Effector memory CD4-positive, alpha-beta T cell (primary cell): ENCODE results near the gene ADAMTSL3.
"Not testable (repeated sequence)": the region's sequence is repeated elsewhere in the genome, so short reads cannot be mapped to it uniquely, and the experiment has no call there.

ENCODE experiments used
- DNase-seq, 3 donors: peaks; one replicate each; pipeline ENCODE4 v3.0.0-alpha.2; 2020
- H3K27ac ChIP-seq: 2 replicates; pipeline ENCODE4 v1.7.0; 2013; ENCODE audit warnings: mild to moderate bottlenecking, low read length, moderate library complexity; ENCODE audit not compliant: insufficient read depth, poor library complexity, severe bottlenecking
- H3K27me3 ChIP-seq: replicated peaks from 2 replicates; pipeline ENCODE4 v1.7.0; 2013; ENCODE audit warnings: mild to moderate bottlenecking, low read length; ENCODE audit not compliant: insufficient read depth, control insufficient read depth, poor library complexity, severe bottlenecking
- H3K36me3 ChIP-seq: 2 replicates; pipeline ENCODE4 v1.7.0; 2013; ENCODE audit warnings: mild to moderate bottlenecking, low read length, moderate library complexity; ENCODE audit not compliant: control insufficient read depth, insufficient read depth
- H3K4me1 ChIP-seq: 2 replicates; pipeline ENCODE4 v1.7.0; 2013; ENCODE audit warnings: low read length, mild to moderate bottlenecking; ENCODE audit not compliant: control insufficient read depth, insufficient read depth, poor library complexity, severe bottlenecking
- H3K4me3 ChIP-seq: 2 replicates; pipeline ENCODE4 v1.7.0; 2013; ENCODE audit warnings: low read length, low read depth, mild to moderate bottlenecking; ENCODE audit not compliant: insufficient read depth, poor library complexity, severe bottlenecking
- H3K9me3 ChIP-seq: 2 replicates; pipeline ENCODE4 v1.7.0; 2013; ENCODE audit warnings: mild to moderate bottlenecking, low read length, moderate library complexity; ENCODE audit not compliant: control insufficient read depth

The ADAMTSL3 gene

GRCh38 chr15:83699028-83699427, 45.1 kb downstream of the ADAMTSL3 start:
- Histone ChIP-seq H3K4me1 (no peaks in the 10 kb centered on the region), H3K27me3 (no peaks in the 10 kb centered on the region), H3K9me3 (no peaks in the 10 kb centered on the region), H3K27ac (no peak overlapping the region), H3K4me3 (no peak overlapping the region), H3K36me3 (no peaks in the 10 kb centered on the region)
- no peak for DNase-seq

- Histone ChIP-seq H3K4me1 (no peaks in the 10 kb centered on the region), H3K27ac (no peak overlapping the region)
- DNase-seq: no peak
These were observed 46.2 kb downstream of the ADAMTSL3 start for GRCh38 chr15:83700082-83700481.

GRCh38 chr15:83702314-83702713, 48.4 kb downstream of the ADAMTSL3 start:
- not testable (repeated sequence) for DNase-seq, H3K9me3 ChIP-seq, H3K4me3 ChIP-seq, H3K4me1 ChIP-seq, H3K27ac ChIP-seq, H3K27me3 ChIP-seq, H3K36me3 ChIP-seq

More at GRCh38 chr15:83700082-83700481, 46.2 kb downstream of the ADAMTSL3 start:
- no peaks in the 10 kb centered on the region for H3K27me3 ChIP-seq
- H3K36me3 ChIP-seq: no peaks in the 10 kb centered on the region
- H3K9me3 ChIP-seq: no peaks in the 10 kb centered on the region
- no peak overlapping the region for H3K4me3 ChIP-seq

- Histone ChIP-seq H3K4me1 (no peaks in the 10 kb centered on the region), H3K27me3 (no peaks in the 10 kb centered on the region), H3K27ac (no peak overlapping the region), H3K9me3 (no peaks in the 10 kb centered on the region), H3K36me3 (no peaks in the 10 kb centered on the region), H3K4me3 (no peak overlapping the region)
- no peak for DNase-seq
These were observed 54.4 kb downstream of the ADAMTSL3 start for GRCh38 chr15:83708328-83708727.

- Histone ChIP-seq H3K9me3 (no peaks in the 10 kb centered on the region), H3K4me1 (no peaks in the 10 kb centered on the region), H3K4me3 (no peak overlapping the region), H3K27me3 (no peaks in the 10 kb centered on the region), H3K36me3 (no peaks in the 10 kb centered on the region), H3K27ac (no peak overlapping the region)
- no peak for DNase-seq
These were observed 55.3 kb downstream of the ADAMTSL3 start for GRCh38 chr15:83709241-83709640.

- H3K27me3 ChIP-seq: no peaks in the 10 kb centered on the region
- H3K9me3 ChIP-seq: no peaks in the 10 kb centered on the region
- H3K36me3 ChIP-seq: no peaks in the 10 kb centered on the region
- no peak overlapping the region for H3K4me3 ChIP-seq
- H3K4me1 ChIP-seq: no peaks in the 10 kb centered on the region
- DNase-seq: no peak
- H3K27ac ChIP-seq: no peak overlapping the region
These were observed 55.9 kb downstream of the ADAMTSL3 start for GRCh38 chr15:83709811-83710210.

GRCh38 chr15:83710452-83710851, 56.5 kb downstream of the ADAMTSL3 start:
- no peaks in the 10 kb centered on the region for H3K27me3 ChIP-seq
- no peaks in the 10 kb centered on the region for H3K4me1 ChIP-seq
- no peaks in the 10 kb centered on the region for H3K9me3 ChIP-seq
- no peak for DNase-seq
- H3K27ac ChIP-seq: no peak overlapping the region
- H3K36me3 ChIP-seq: no peaks in the 10 kb centered on the region
- H3K4me3 ChIP-seq: no peak overlapping the region

GRCh38 chr15:83711236-83711635, 57.3 kb downstream of the ADAMTSL3 start:
- no peaks in the 10 kb centered on the region for H3K27me3 ChIP-seq
- H3K9me3 ChIP-seq: no peaks in the 10 kb centered on the region
- no peak overlapping the region for H3K4me3 ChIP-seq
- H3K4me1 ChIP-seq: no peaks in the 10 kb centered on the region
- no peaks in the 10 kb centered on the region for H3K36me3 ChIP-seq
- no peak overlapping the region for H3K27ac ChIP-seq
- no peak for DNase-seq

GRCh38 chr15:83713242-83713641, 59.3 kb downstream of the ADAMTSL3 start:
- DNase-seq: no peak
- Histone ChIP-seq H3K4me1 (no peaks in the 10 kb centered on the region), H3K27me3 (no peaks in the 10 kb centered on the region), H3K27ac (no peak overlapping the region), H3K36me3 (no peaks in the 10 kb centered on the region), H3K9me3 (no peaks in the 10 kb centered on the region), H3K4me3 (no peak overlapping the region)

- H3K4me3 ChIP-seq: no peak overlapping the region
- no peak for DNase-seq
- H3K36me3 ChIP-seq: no peaks in the 10 kb centered on the region
- H3K9me3 ChIP-seq: no peaks in the 10 kb centered on the region
- H3K27ac ChIP-seq: no peak overlapping the region
- no peaks in the 10 kb centered on the region for H3K4me1 ChIP-seq
- H3K27me3 ChIP-seq: no peaks in the 10 kb centered on the region
These were observed 61.2 kb downstream of the ADAMTSL3 start for GRCh38 chr15:83714939-83715628.
